ENCODE data around the gene EHD4.

EHD4 gene

GRCh38 chr15:41868321-41868720 is 104.0 kb downstream of the EHD4 start:
- no peak for DNase-seq (ENCODE audit: insufficient read length)
- TF ChIP-seq POLR2A (IDR thresholded peaks at IDR 0.05; ENCODE audit: low read depth, low read length) (no peak), POLR2AphosphoS5 (IDR thresholded peaks at IDR 0.05; ENCODE audit: low read depth, low read length) (no peak), TAF1 (IDR thresholded peaks at IDR 0.05; ENCODE audit: borderline replicate concordance, low read depth, low read length) (no peak)
- FAIRE-seq = no peak

- FAIRE-seq (no peak), DNase-seq (ENCODE audit: insufficient read length) (no peak)
- TF ChIP-seq TAF1 (IDR thresholded peaks at IDR 0.05; ENCODE audit: borderline replicate concordance, low read depth, low read length) (no peak), POLR2AphosphoS5 (IDR thresholded peaks at IDR 0.05; ENCODE audit: low read depth, low read length) (no peak), POLR2A (IDR thresholded peaks at IDR 0.05; ENCODE audit: low read depth, low read length) (no peak)
Measured at GRCh38 chr15:41866872-41867579, 105.3 kb downstream of the EHD4 start.

- DNase-seq (ENCODE audit: insufficient read length) (no peak), FAIRE-seq (no peak)
- no peak for TF ChIP-seq TAF1 (IDR thresholded peaks at IDR 0.05; ENCODE audit: borderline replicate concordance, low read depth, low read length)
- no peak for TF ChIP-seq POLR2A (IDR thresholded peaks at IDR 0.05; ENCODE audit: low read depth, low read length)
- no peak for TF ChIP-seq POLR2AphosphoS5 (IDR thresholded peaks at IDR 0.05; ENCODE audit: low read depth, low read length)
Measured at GRCh38 chr15:41866263-41866703, 106.1 kb downstream of the EHD4 start.

GRCh38 chr15:41865490-41866055 is 106.8 kb downstream of the EHD4 start:
- no peak for FAIRE-seq
- DNase-seq (ENCODE audit: insufficient read length) = no peak
- TF ChIP-seq POLR2AphosphoS5 (IDR thresholded peaks at IDR 0.05; ENCODE audit: low read depth, low read length) (no peak), TAF1 (IDR thresholded peaks at IDR 0.05; ENCODE audit: borderline replicate concordance, low read depth, low read length) (no peak), POLR2A (IDR thresholded peaks at IDR 0.05; ENCODE audit: low read depth, low read length) (no peak)

GRCh38 chr15:41862515-41863116 is 109.7 kb downstream of the EHD4 start:
- no peak for FAIRE-seq

GRCh38 chr15:41861736-41862356 is 110.5 kb downstream of the EHD4 start:
- DNase-seq (ENCODE audit: insufficient read length) = no peak
- FAIRE-seq = no peak
- TF ChIP-seq TAF1 (IDR thresholded peaks at IDR 0.05; ENCODE audit: borderline replicate concordance, low read depth, low read length) (no peak), POLR2A (IDR thresholded peaks at IDR 0.05; ENCODE audit: low read depth, low read length) (no peak), POLR2AphosphoS5 (IDR thresholded peaks at IDR 0.05; ENCODE audit: low read depth, low read length) (no peak)

More at GRCh38 chr15:41862515-41863116, 109.7 kb downstream of the EHD4 start:
- DNase-seq (ENCODE audit: insufficient read length) = no peak
- TF ChIP-seq POLR2AphosphoS5 (IDR thresholded peaks at IDR 0.05; ENCODE audit: low read depth, low read length) = no peak
- TF ChIP-seq POLR2A (IDR thresholded peaks at IDR 0.05; ENCODE audit: low read depth, low read length) = no peak
- no peak for TF ChIP-seq TAF1 (IDR thresholded peaks at IDR 0.05; ENCODE audit: borderline replicate concordance, low read depth, low read length)

- TF ChIP-seq POLR2A (IDR thresholded peaks at IDR 0.05; ENCODE audit: low read depth, low read length) (no peak), TAF1 (IDR thresholded peaks at IDR 0.05; ENCODE audit: borderline replicate concordance, low read depth, low read length) (no peak), POLR2AphosphoS5 (IDR thresholded peaks at IDR 0.05; ENCODE audit: low read depth, low read length) (no peak)
- no peak for DNase-seq (ENCODE audit: insufficient read length)
- no peak for FAIRE-seq
Measured at GRCh38 chr15:41860049-41860828, 112.1 kb downstream of the EHD4 start.

GRCh38 chr15:41858756-41859155 is 113.6 kb downstream of the EHD4 start:
- no peak for TF ChIP-seq POLR2AphosphoS5 (IDR thresholded peaks at IDR 0.05; ENCODE audit: low read depth, low read length)
- TF ChIP-seq POLR2A (IDR thresholded peaks at IDR 0.05; ENCODE audit: low read depth, low read length) = no peak
- no peak for TF ChIP-seq TAF1 (IDR thresholded peaks at IDR 0.05; ENCODE audit: borderline replicate concordance, low read depth, low read length)
- FAIRE-seq (no peak), DNase-seq (ENCODE audit: insufficient read length) (no peak)

GRCh38 chr15:41857316-41857715 is 115.0 kb downstream of the EHD4 start:
- DNase-seq (ENCODE audit: insufficient read length) = no peak
- TF ChIP-seq TAF1 (IDR thresholded peaks at IDR 0.05; ENCODE audit: borderline replicate concordance, low read depth, low read length) = no peak
- no peak for TF ChIP-seq POLR2AphosphoS5 (IDR thresholded peaks at IDR 0.05; ENCODE audit: low read depth, low read length)
- TF ChIP-seq POLR2A (IDR thresholded peaks at IDR 0.05; ENCODE audit: low read depth, low read length) = no peak
- FAIRE-seq = no peak

GRCh38 chr15:41856716-41857115 is 115.6 kb downstream of the EHD4 start:
- no peak for FAIRE-seq
- TF ChIP-seq POLR2AphosphoS5 (IDR thresholded peaks at IDR 0.05; ENCODE audit: low read depth, low read length) (no peak), TAF1 (IDR thresholded peaks at IDR 0.05; ENCODE audit: borderline replicate concordance, low read depth, low read length) (no peak), POLR2A (IDR thresholded peaks at IDR 0.05; ENCODE audit: low read depth, low read length) (no peak)
- no peak for DNase-seq (ENCODE audit: insufficient read length)

- FAIRE-seq (no peak), DNase-seq (ENCODE audit: insufficient read length) (no peak)
- no peak for TF ChIP-seq POLR2AphosphoS5 (IDR thresholded peaks at IDR 0.05; ENCODE audit: low read depth, low read length)
- TF ChIP-seq POLR2A (IDR thresholded peaks at IDR 0.05; ENCODE audit: low read depth, low read length) = no peak
- no peak for TF ChIP-seq TAF1 (IDR thresholded peaks at IDR 0.05; ENCODE audit: borderline replicate concordance, low read depth, low read length)
Measured at GRCh38 chr15:41856262-41856661, 116.1 kb downstream of the EHD4 start.

All from GM12892 (cell line).